Measurements from ENCODE around the gene HBA2. TPM values are rescaled to one million over a fixed set of nuclear protein-coding genes. Genes with fewer than 3 reads are reported as not detected.

HBA2 gene
- total RNA-seq, 2 experiments from 2014 or later, result not detected

- intact Hi-C loops (cut with DNase I, micrococcal nuclease), result no loop called here
- Mint-ChIP-seq H3K36me3 (ENCODE audit: low read depth) (no peaks in the 10 kb centered on the region), H3K27me3 (peaks cover 40% of the 10 kb centered on the region), H3K4me1 (peaks cover 3% of the 10 kb centered on the region), H3K4me3 (no peak overlapping the region), H3K9me3 (ENCODE audit: low read depth) (no peaks in the 10 kb centered on the region), H3K27ac (no peak overlapping the region)
- ATAC-seq, result no peak
- ChIA-PET POLR2A (no interaction called here), CTCF (interaction anchor here (1.0 to 1.4 kb wide), 3 partner anchors 8 to 113 kb away, joined by 3 to 5 read pairs (median 4); no protein-coding TSS in a partner anchor)
- DNase-seq, result no peak
Observed at GRCh38 chr16:177981-178667, 5.4 kb downstream of the HBA2 start.

- H3K27ac Mint-ChIP-seq, result no peak overlapping the region
- CTCF ChIA-PET, result interaction anchor here (1.0 kb wide), 1 partner anchor 8 kb away, joined by 4 read pairs; no protein-coding TSS in a partner anchor
Observed at GRCh38 chr16:178668-179015, 6.0 kb downstream of the HBA2 start.

GRCh38 chr16:179211-180092, 6.8 kb downstream of the HBA2 start:
- H3K4me3 Mint-ChIP-seq, result peak overlapping the region; percentile 51

More at GRCh38 chr16:178668-179015, 6.0 kb downstream of the HBA2 start:
- DNase-seq (no peak), ATAC-seq (no peak)
- H3K4me1 Mint-ChIP-seq, result peaks cover 3% of the 10 kb centered on the region
- no peaks in the 10 kb centered on the region for H3K36me3 Mint-ChIP-seq (ENCODE audit: low read depth)
- intact Hi-C loops (cut with DNase I, micrococcal nuclease), result no loop called here
- no peaks in the 10 kb centered on the region for H3K9me3 Mint-ChIP-seq (ENCODE audit: low read depth)
- H3K27me3 Mint-ChIP-seq, result peaks cover 36% of the 10 kb centered on the region
- no peak overlapping the region for H3K4me3 Mint-ChIP-seq
- POLR2A ChIA-PET, result no interaction called here

GRCh38 chr16:180101-180675, 7.5 kb downstream of the HBA2 start, which contains the start of gene HBQ1:
TSS of gene HBQ1 (plus strand) at chr16:180459. CDS start at chr16:180487, 28 bp downstream.
- H3K27ac Mint-ChIP-seq, result no peak within 1 kb of the TSS
- ATAC-seq (peak; percentile 14), DNase-seq (peak; percentile 60)
- POLR2A ChIA-PET, result no interaction called here
- intact Hi-C loops (cut with DNase I, micrococcal nuclease), result no loop called here
- peak within 1 kb of the TSS; percentile 51 for H3K4me3 Mint-ChIP-seq
- H3K27me3 Mint-ChIP-seq, result peaks cover 26% of the 10 kb centered on the region
- CTCF ChIA-PET, result interaction anchor here (0.6 to 1.2 kb wide), 5 partner anchors 47 to 114 kb away, joined by 3 to 9 read pairs (median 3); no protein-coding TSS in a partner anchor
- H3K36me3 Mint-ChIP-seq (ENCODE audit: low read depth), result peaks cover 2% of the 10 kb centered on the region
- H3K4me1 Mint-ChIP-seq, result peaks cover 3% of the 10 kb centered on the region
- H3K9me3 Mint-ChIP-seq (ENCODE audit: low read depth), result no peaks in the 10 kb centered on the region

More at GRCh38 chr16:179211-180092, 6.8 kb downstream of the HBA2 start:
- no peak for DNase-seq
- no peaks in the 10 kb centered on the region for H3K36me3 Mint-ChIP-seq (ENCODE audit: low read depth)
- H3K9me3 Mint-ChIP-seq (ENCODE audit: low read depth), result no peaks in the 10 kb centered on the region
- intact Hi-C loops (cut with DNase I, micrococcal nuclease), result no loop called here
- no peak overlapping the region for H3K27ac Mint-ChIP-seq
- peaks cover 32% of the 10 kb centered on the region for H3K27me3 Mint-ChIP-seq
- H3K4me1 Mint-ChIP-seq, result peaks cover 3% of the 10 kb centered on the region
- ChIA-PET CTCF (interaction anchor here (1.0 to 1.2 kb wide), 3 partner anchors 9 to 72 kb away, joined by 3 to 9 read pairs (median 4); no protein-coding TSS in a partner anchor), POLR2A (no interaction called here)
- ATAC-seq, result no peak

- ATAC-seq (peak; percentile 88), DNase-seq (peak; percentile 94)
- Mint-ChIP-seq H3K4me1 (peaks cover 3% of the 10 kb centered on the region), H3K4me3 (peak overlapping the region; percentile 39), H3K9me3 (ENCODE audit: low read depth) (no peaks in the 10 kb centered on the region), H3K27ac (no peak overlapping the region), H3K27me3 (peaks cover 21% of the 10 kb centered on the region), H3K36me3 (ENCODE audit: low read depth) (peaks cover 4% of the 10 kb centered on the region)
- POLR2A ChIA-PET, result no interaction called here
- intact Hi-C loops (cut with DNase I, micrococcal nuclease), result loop anchor here (1.0 kb wide), 5 partner anchors 43 to 128 kb away; partner anchors contain the start of genes NPRL3 (in 1 of the 2), POLR3K (in 1 of the 2) and SNRNP25 (in 1 of the 2)
- CTCF ChIA-PET, result interaction anchor here (0.6 to 1.6 kb wide), 11 partner anchors 11 to 243 kb away, joined by 3 to 9 read pairs (median 3); no protein-coding TSS in a partner anchor
Observed at GRCh38 chr16:180681-181564, 8.2 kb downstream of the HBA2 start.

- peaks cover 21% of the 10 kb centered on the region for H3K27me3 Mint-ChIP-seq
- ChIA-PET POLR2A (interaction anchor here (0.6 kb wide), 1 partner anchor 26 kb away, joined by 3 read pairs; no protein-coding TSS in a partner anchor), CTCF (interaction anchor here (0.6 to 1.7 kb wide), 16 partner anchors 10 to 243 kb away, joined by 3 to 10 read pairs (median 3); no protein-coding TSS in a partner anchor)
- intact Hi-C loops (cut with DNase I, micrococcal nuclease), result loop anchor here (1.0 kb wide), 5 partner anchors 43 to 128 kb away; partner anchors contain the start of genes NPRL3 (in 1 of the 2), POLR3K (in 1 of the 2) and SNRNP25 (in 1 of the 2)
- H3K9me3 Mint-ChIP-seq (ENCODE audit: low read depth), result no peaks in the 10 kb centered on the region
- ATAC-seq (no peak), DNase-seq (no peak)
- peaks cover 4% of the 10 kb centered on the region for H3K36me3 Mint-ChIP-seq (ENCODE audit: low read depth)
- H3K4me1 Mint-ChIP-seq, result peaks cover 3% of the 10 kb centered on the region
- no peak overlapping the region for H3K4me3 Mint-ChIP-seq
- H3K27ac Mint-ChIP-seq, result no peak overlapping the region
Observed at GRCh38 chr16:181565-182021, 8.9 kb downstream of the HBA2 start.

GRCh38 chr16:183005-183404, 10.3 kb downstream of the HBA2 start:
- no peak for ATAC-seq
- no peaks in the 10 kb centered on the region for H3K9me3 Mint-ChIP-seq (ENCODE audit: low read depth)
- peaks cover 4% of the 10 kb centered on the region for H3K36me3 Mint-ChIP-seq (ENCODE audit: low read depth)
- H3K27me3 Mint-ChIP-seq, result peaks cover 14% of the 10 kb centered on the region
- POLR2A ChIA-PET, result no interaction called here
- peaks cover 3% of the 10 kb centered on the region for H3K4me1 Mint-ChIP-seq
- H3K27ac Mint-ChIP-seq, result no peak overlapping the region
- intact Hi-C loops (cut with DNase I, micrococcal nuclease), result no loop called here
- CTCF ChIA-PET, result interaction anchor here (0.7 to 1.7 kb wide), 10 partner anchors 16 to 158 kb away, joined by 3 to 10 read pairs (median 3); no protein-coding TSS in a partner anchor
- no peak overlapping the region for H3K4me3 Mint-ChIP-seq
- DNase-seq, result no peak

GRCh38 chr16:185213-185612, 12.5 kb downstream of the HBA2 start:
- ATAC-seq (no peak), DNase-seq (no peak)
- CTCF ChIA-PET, result interaction anchor here (1.2 kb wide), 1 partner anchor 78 kb away, joined by 3 read pairs; no protein-coding TSS in a partner anchor
- POLR2A ChIA-PET, result no interaction called here
- Mint-ChIP-seq H3K4me1 (peaks cover 7% of the 10 kb centered on the region), H3K4me3 (no peak overlapping the region), H3K36me3 (ENCODE audit: low read depth) (peaks cover 18% of the 10 kb centered on the region), H3K27me3 (no peaks in the 10 kb centered on the region), H3K9me3 (ENCODE audit: low read depth) (no peaks in the 10 kb centered on the region), H3K27ac (no peak overlapping the region)
- intact Hi-C loops (cut with DNase I, micrococcal nuclease), result no loop called here

GRCh38 chr16:185691-186090, 13.0 kb downstream of the HBA2 start:
- Mint-ChIP-seq H3K4me1 (peaks cover 7% of the 10 kb centered on the region), H3K36me3 (ENCODE audit: low read depth) (peaks cover 21% of the 10 kb centered on the region), H3K27ac (no peak overlapping the region), H3K27me3 (no peaks in the 10 kb centered on the region), H3K4me3 (no peak overlapping the region), H3K9me3 (ENCODE audit: low read depth) (no peaks in the 10 kb centered on the region)
- intact Hi-C loops (cut with DNase I, micrococcal nuclease), result no loop called here
- ATAC-seq (no peak), DNase-seq (no peak)
- ChIA-PET CTCF (interaction anchor here (1.2 kb wide), 1 partner anchor 79 kb away, joined by 3 read pairs; no protein-coding TSS in a partner anchor), POLR2A (no interaction called here)

- Mint-ChIP-seq H3K27ac (no peak overlapping the region), H3K4me3 (no peak overlapping the region), H3K36me3 (ENCODE audit: low read depth) (peaks cover 32% of the 10 kb centered on the region), H3K27me3 (no peaks in the 10 kb centered on the region), H3K4me1 (peaks cover 4% of the 10 kb centered on the region), H3K9me3 (ENCODE audit: low read depth) (no peaks in the 10 kb centered on the region)
- POLR2A ChIA-PET, result no interaction called here
- CTCF ChIA-PET, result interaction anchor here (2.0 kb wide), 1 partner anchor 80 kb away, joined by 9 read pairs; no protein-coding TSS in a partner anchor
- intact Hi-C loops (cut with DNase I, micrococcal nuclease), result no loop called here
- DNase-seq (no peak), ATAC-seq (no peak)
Observed at GRCh38 chr16:187330-187729, 14.7 kb downstream of the HBA2 start.
